Naive thymus-derived CD8-positive, alpha-beta T cell (primary cell): ENCODE data around the gene RPL37A. TPM values are rescaled to one million over a fixed set of nuclear protein-coding genes. Genes with fewer than 3 reads are reported as not detected.
"Not testable (repeated sequence)": the region's sequence is repeated elsewhere in the genome, so short reads cannot be mapped to it uniquely, and the experiment has no call there.

Source experiments
- ATAC-seq, 2 donors: fragments of 150-1000 bp; cut with Tn5 transposase in 1 of 2; sonication (Bioruptor Pico), chemical (Tn5 transposase) in 1 of 2; 1 replicate in 1 of 2; 2 replicates in 1 of 2; pipeline ENCODE4 v1.10.0; 2021; ENCODE audit warnings: mild to moderate bottlenecking in 2 of 2, moderate library complexity in 2 of 2
- POLR2A ChIA-PET: fragments of 350-600 bp; sonication (Branson Sonifier 250); formaldehyde crosslinking; loops from one replicate; lab custom pipeline; 2021; ENCODE audit warnings: antibody characterized with exemption; lab: Charles Lee
- DNase-seq, 10 donors: peaks; one replicate each; pipeline versions ENCODE4 v3.0.0 to v3.0.0-alpha.2; 2020 to 2022
- H3K27ac Mint-ChIP-seq, 10 donors: one replicate each; pipeline ENCODE4 v1.8.0; 2020 to 2022; ENCODE audit warnings: mild to moderate bottlenecking in 10 of 10, mixed read lengths in 10 of 10, moderate library complexity in 4 of 10, inconsistent platforms in 1 of 10
- H3K27me3 Mint-ChIP-seq, 5 donors: one replicate each; pipeline ENCODE4 v1.8.0; 2021 to 2022; ENCODE audit warnings: mixed read lengths in 5 of 5
- H3K36me3 Mint-ChIP-seq, 3 donors: one replicate each; pipeline ENCODE4 v1.8.0; 2020 to 2022; ENCODE audit warnings: mixed read lengths in 3 of 3, mild to moderate bottlenecking in 2 of 3, inconsistent platforms in 1 of 3
- H3K4me1 Mint-ChIP-seq, 4 donors: one replicate each; pipeline ENCODE4 v1.8.0; 2021 to 2022; ENCODE audit warnings: mixed read lengths in 4 of 4
- H3K4me3 Mint-ChIP-seq, 10 donors: one replicate each; pipeline ENCODE4 v1.8.0; 2020 to 2022; ENCODE audit warnings: mild to moderate bottlenecking in 10 of 10, mixed read lengths in 10 of 10, moderate library complexity in 6 of 10, inconsistent platforms in 1 of 10
- H3K9me3 Mint-ChIP-seq, 9 donors: one replicate each; pipeline ENCODE4 v1.8.0; 2020 to 2022; ENCODE audit warnings: mixed read lengths in 9 of 9, mild to moderate bottlenecking in 3 of 9, inconsistent platforms in 1 of 9, moderate library complexity in 1 of 9
- polyA plus RNA-seq, 3 donors: library from polyadenylated mRNA; unstranded; fragments of 300-500 nt; fragmentation: Illumina TruSeq; gene quantifications; one replicate each; pipeline ENCODE4 v1.2.3, GENCODE V29; 2021
- total RNA-seq, 8 experiments: library from RNA in 2 of 8; stranded (reverse) in 2 of 8; gene quantifications; one replicate each; pipeline ENCODE4 v1.2.3 and lab custom pipeline; 2021 to 2026

The RPL37A gene
- total and polyA plus RNA-seq, 5 experiments from 2014 or later, result 3,176 to 5,032 (median 4,502) TPM

- Mint-ChIP-seq H3K9me3 (no peaks in the 10 kb centered on the region), H3K4me3 (no peak overlapping the region), H3K4me1 (peaks cover 20 to 45% (median 42%) of the 10 kb centered on the region in 4 donors), H3K27me3 (no peaks in the 10 kb centered on the region), H3K27ac (peak overlapping the region in 7 of 10 donors; percentile 8 to 60 (median 15)), H3K36me3 (peaks cover 14 to 69% (median 22%) of the 10 kb centered on the region in 3 donors)
- ATAC-seq, result no peak
- POLR2A ChIA-PET, result no interaction called here
- no peak for DNase-seq
Measured at GRCh38 chr2:216504376-216504762, 5.7 kb downstream of the RPL37A start.

GRCh38 chr2:216505133-216506106, 6.8 kb downstream of the RPL37A start:
- H3K27ac Mint-ChIP-seq, result peak overlapping the region in 3 of 10 donors; percentile 14 to 53 (median 29)
- no peaks in the 10 kb centered on the region for H3K9me3 Mint-ChIP-seq
- ATAC-seq (no peak), DNase-seq (no peak)
- no peak overlapping the region for H3K4me3 Mint-ChIP-seq
- H3K4me1 Mint-ChIP-seq, result peaks cover 14 to 34% (median 32%) of the 10 kb centered on the region in 4 donors
- H3K27me3 Mint-ChIP-seq, result no peaks in the 10 kb centered on the region
- peaks cover 5 to 58% (median 19%) of the 10 kb centered on the region in 3 donors for H3K36me3 Mint-ChIP-seq
- POLR2A ChIA-PET, result no interaction called here

GRCh38 chr2:216507220-216508160, 8.8 kb downstream of the RPL37A start:
- H3K4me1 Mint-ChIP-seq, result peaks cover 10 to 22% (median 18%) of the 10 kb centered on the region in 4 donors
- no peaks in the 10 kb centered on the region for H3K9me3 Mint-ChIP-seq
- no peak for ATAC-seq
- no peak for DNase-seq
- POLR2A ChIA-PET, result interaction anchor here (1.2 kb wide), 1 partner anchor 9 kb away, joined by 3 read pairs; the partner anchor contains the start of gene RPL37A
- H3K27me3 Mint-ChIP-seq, result no peaks in the 10 kb centered on the region
- peaks cover 0 to 38% (median 15%) of the 10 kb centered on the region in 3 donors for H3K36me3 Mint-ChIP-seq
- peak overlapping the region in 3 of 10 donors; percentile 2 to 26 (median 4) for H3K27ac Mint-ChIP-seq
- H3K4me3 Mint-ChIP-seq, result no peak overlapping the region

GRCh38 chr2:216508229-216508628, 9.6 kb downstream of the RPL37A start:
- no peaks in the 10 kb centered on the region for H3K27me3 Mint-ChIP-seq
- POLR2A ChIA-PET, result interaction anchor here (1.2 kb wide), 1 partner anchor 10 kb away, joined by 3 read pairs; the partner anchor contains the start of gene RPL37A
- H3K4me1 Mint-ChIP-seq, result peaks cover 6 to 16% (median 11%) of the 10 kb centered on the region in 4 donors
- no peak for DNase-seq
- H3K27ac Mint-ChIP-seq, result peak overlapping the region in 2 of 10 donors; percentile 26 to 87
- no peak for ATAC-seq
- H3K9me3 Mint-ChIP-seq, result no peaks in the 10 kb centered on the region
- H3K36me3 Mint-ChIP-seq, result peaks cover 0 to 30% (median 13%) of the 10 kb centered on the region in 3 donors
- H3K4me3 Mint-ChIP-seq, result no peak overlapping the region

GRCh38 chr2:216516730-216517350, 18.2 kb downstream of the RPL37A start:
- H3K27ac Mint-ChIP-seq, result peak overlapping the region in 1 of 10 donors; percentile 73
- POLR2A ChIA-PET, result no interaction called here
- DNase-seq (peak in 3 of 10 donors; percentile 14 to 23 (median 23)), ATAC-seq (no peak)
- no peak overlapping the region for H3K4me3 Mint-ChIP-seq
- no peaks in the 10 kb centered on the region for H3K4me1 Mint-ChIP-seq
- H3K36me3 Mint-ChIP-seq, result no peaks in the 10 kb centered on the region
- H3K27me3 Mint-ChIP-seq, result no peaks in the 10 kb centered on the region
- no peaks in the 10 kb centered on the region for H3K9me3 Mint-ChIP-seq

GRCh38 chr2:216517447-216518225, 19.0 kb downstream of the RPL37A start:
- no peaks in the 10 kb centered on the region for H3K4me1 Mint-ChIP-seq
- no peak for DNase-seq
- H3K4me3 Mint-ChIP-seq, result no peak overlapping the region
- no peaks in the 10 kb centered on the region for H3K36me3 Mint-ChIP-seq
- H3K27ac Mint-ChIP-seq, result no peak overlapping the region
- no peaks in the 10 kb centered on the region for H3K9me3 Mint-ChIP-seq
- no peaks in the 10 kb centered on the region for H3K27me3 Mint-ChIP-seq
- POLR2A ChIA-PET, result interaction anchor here (0.8 kb wide), 1 partner anchor 147 kb away, joined by 3 read pairs; no protein-coding TSS in a partner anchor
- ATAC-seq, result no peak

- H3K36me3 Mint-ChIP-seq, H3K4me3 Mint-ChIP-seq, ATAC-seq, H3K27ac Mint-ChIP-seq, DNase-seq, H3K9me3 Mint-ChIP-seq, H3K27me3 Mint-ChIP-seq, H3K4me1 Mint-ChIP-seq: not testable (repeated sequence)
- POLR2A ChIA-PET, result interaction anchor here (0.8 kb wide), 1 partner anchor 146 kb away, joined by 3 read pairs; no protein-coding TSS in a partner anchor
Measured at GRCh38 chr2:216518566-216519119, 20.0 kb downstream of the RPL37A start.

- H3K27ac Mint-ChIP-seq, result peak overlapping the region in 1 of 10 donors; percentile 37
- H3K4me1 Mint-ChIP-seq, result no peaks in the 10 kb centered on the region
- POLR2A ChIA-PET, result no interaction called here
- DNase-seq (peak in 8 of 10 donors; percentile 32 to 71 (median 52)), ATAC-seq (peak; percentile 44 to 72)
- no peaks in the 10 kb centered on the region for H3K36me3 Mint-ChIP-seq
- H3K4me3 Mint-ChIP-seq, result no peak overlapping the region
- H3K27me3 Mint-ChIP-seq, result no peaks in the 10 kb centered on the region
- no peaks in the 10 kb centered on the region for H3K9me3 Mint-ChIP-seq
Measured at GRCh38 chr2:216519154-216519762, 20.6 kb downstream of the RPL37A start.

GRCh38 chr2:216520112-216520511, 21.5 kb downstream of the RPL37A start:
- Mint-ChIP-seq H3K36me3 (no peaks in the 10 kb centered on the region), H3K27me3 (no peaks in the 10 kb centered on the region), H3K4me3 (no peak overlapping the region), H3K4me1 (no peaks in the 10 kb centered on the region), H3K27ac (no peak overlapping the region), H3K9me3 (peaks cover 0 to 4% (median 0%) of the 10 kb centered on the region in 9 donors)
- no peak for ATAC-seq
- DNase-seq, result no peak
- POLR2A ChIA-PET, result no interaction called here

GRCh38 chr2:216522892-216523502, 24.4 kb downstream of the RPL37A start:
- H3K4me1 Mint-ChIP-seq, result no peaks in the 10 kb centered on the region
- peaks cover 0 to 4% (median 0%) of the 10 kb centered on the region in 9 donors for H3K9me3 Mint-ChIP-seq
- ATAC-seq (no peak), DNase-seq (no peak)
- POLR2A ChIA-PET, result no interaction called here
- peaks cover 0 to 7% (median 0%) of the 10 kb centered on the region in 5 donors for H3K27me3 Mint-ChIP-seq
- H3K36me3 Mint-ChIP-seq, result no peaks in the 10 kb centered on the region
- H3K27ac Mint-ChIP-seq, result no peak overlapping the region
- no peak overlapping the region for H3K4me3 Mint-ChIP-seq
